ENCODE data around the gene INA.
A peak's percentile ranks its signal among the peaks of the same experiment; 100 is the strongest.

DNA sequence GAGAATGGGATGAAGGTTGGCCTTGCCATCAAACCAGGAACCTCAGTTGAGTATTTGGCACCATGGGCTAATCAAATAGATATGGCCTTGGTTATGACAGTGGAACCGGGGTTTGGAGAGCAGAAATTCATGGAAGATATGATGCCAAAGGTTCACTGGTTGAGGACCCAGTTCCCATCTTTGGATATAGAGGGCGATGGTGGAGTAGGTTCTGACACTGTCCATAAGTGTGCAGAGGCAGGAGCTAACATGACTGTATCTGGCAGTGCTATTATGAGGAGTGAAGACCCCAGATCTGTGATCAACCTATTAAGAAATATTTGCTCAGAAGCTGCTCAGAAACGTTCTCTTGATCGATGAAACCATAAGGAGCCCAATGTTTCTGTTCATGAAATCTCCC is 30.6 kb upstream of the INA start:
- TF ChIP-seq, protein P1, sequence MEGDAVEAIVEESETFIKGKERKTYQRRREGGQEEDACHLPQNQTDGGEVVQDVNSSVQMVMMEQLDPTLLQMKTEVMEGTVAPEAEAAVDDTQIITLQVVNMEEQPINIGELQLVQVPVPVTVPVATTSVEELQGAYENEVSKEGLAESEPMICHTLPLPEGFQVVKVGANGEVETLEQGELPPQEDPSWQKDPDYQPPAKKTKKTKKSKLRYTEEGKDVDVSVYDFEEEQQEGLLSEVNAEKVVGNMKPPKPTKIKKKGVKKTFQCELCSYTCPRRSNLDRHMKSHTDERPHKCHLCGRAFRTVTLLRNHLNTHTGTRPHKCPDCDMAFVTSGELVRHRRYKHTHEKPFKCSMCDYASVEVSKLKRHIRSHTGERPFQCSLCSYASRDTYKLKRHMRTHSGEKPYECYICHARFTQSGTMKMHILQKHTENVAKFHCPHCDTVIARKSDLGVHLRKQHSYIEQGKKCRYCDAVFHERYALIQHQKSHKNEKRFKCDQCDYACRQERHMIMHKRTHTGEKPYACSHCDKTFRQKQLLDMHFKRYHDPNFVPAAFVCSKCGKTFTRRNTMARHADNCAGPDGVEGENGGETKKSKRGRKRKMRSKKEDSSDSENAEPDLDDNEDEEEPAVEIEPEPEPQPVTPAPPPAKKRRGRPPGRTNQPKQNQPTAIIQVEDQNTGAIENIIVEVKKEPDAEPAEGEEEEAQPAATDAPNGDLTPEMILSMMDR (IDR thresholded peaks at IDR 0.05): peak; percentile 29
- TF ChIP-seq NFIC (IDR thresholded peaks at IDR 0.05; ENCODE audit: borderline replicate concordance) (no peak), USF2 (IDR thresholded peaks at IDR 0.05; ENCODE audit: borderline replicate concordance, low read depth, low read length) (no peak), EP300 (IDR thresholded peaks at IDR 0.05; ENCODE audit: borderline replicate concordance in 1 of 2, low read depth in 1 of 2, low read length in 1 of 2) (no peak), TCF12 (IDR thresholded peaks at IDR 0.05) (no peak), GABPA (IDR thresholded peaks at IDR 0.05; ENCODE audit: low read depth) (no peak), POLR2AphosphoS5 (IDR thresholded peaks at IDR 0.05; ENCODE audit: low read depth, low read length) (no peak), JUND (IDR thresholded peaks at IDR 0.05) (no peak)
- TF ChIP-seq, protein P2, sequence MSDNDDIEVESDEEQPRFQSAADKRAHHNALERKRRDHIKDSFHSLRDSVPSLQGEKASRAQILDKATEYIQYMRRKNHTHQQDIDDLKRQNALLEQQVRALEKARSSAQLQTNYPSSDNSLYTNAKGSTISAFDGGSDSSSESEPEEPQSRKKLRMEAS (IDR thresholded peaks at IDR 0.05; ENCODE audit: low read depth): no peak
- TF ChIP-seq, protein P3, sequence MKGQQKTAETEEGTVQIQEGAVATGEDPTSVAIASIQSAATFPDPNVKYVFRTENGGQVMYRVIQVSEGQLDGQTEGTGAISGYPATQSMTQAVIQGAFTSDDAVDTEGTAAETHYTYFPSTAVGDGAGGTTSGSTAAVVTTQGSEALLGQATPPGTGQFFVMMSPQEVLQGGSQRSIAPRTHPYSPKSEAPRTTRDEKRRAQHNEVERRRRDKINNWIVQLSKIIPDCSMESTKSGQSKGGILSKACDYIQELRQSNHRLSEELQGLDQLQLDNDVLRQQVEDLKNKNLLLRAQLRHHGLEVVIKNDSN (IDR thresholded peaks at IDR 0.05; ENCODE audit: borderline replicate concordance, low read depth): no peak

All from SK-N-SH (cell line).